Right renal cortex interstitium (tissue), 3 donors: ENCODE measurements around the gene C6orf89. TPM values are rescaled to one million over a fixed set of nuclear protein-coding genes. Genes with fewer than 3 reads are reported as not detected.

ENCODE experiments used
- DNase-seq, 3 donors: peaks; one replicate each; pipeline ENCODE4 v3.0.0-alpha.2; 2013; ENCODE audit warnings: low read depth in 3 of 3, low spot score in 2 of 3
- polyA plus RNA-seq, 3 donors: library from polyadenylated mRNA; unstranded; fragments of 120-200 nt; gene quantifications; one replicate each; pipeline ENCODE4 v1.2.1, GENCODE V29; 2013; ENCODE audit not compliant: insufficient read length in 3 of 3

Gene C6orf89
- polyA plus RNA-seq, 3 donors = 46.9 to 49.8 (median 48.8) TPM

- DNase-seq = no peak
Measured at GRCh38 chr6:36964349-36964748, 78.6 kb downstream of the C6orf89 start.

- no peak for DNase-seq
Measured at GRCh38 chr6:36964908-36965307, 79.2 kb downstream of the C6orf89 start.

- DNase-seq = no peak
Measured at GRCh38 chr6:36967301-36967700, 81.5 kb downstream of the C6orf89 start.

- DNase-seq = no peak
Measured at GRCh38 chr6:36967757-36968156, 82.0 kb downstream of the C6orf89 start.

GRCh38 chr6:36968266-36968977 lies 82.7 kb downstream of the C6orf89 start:
- DNase-seq = no peak

- DNase-seq = no peak
Measured at GRCh38 chr6:36969240-36969691, 83.5 kb downstream of the C6orf89 start.

- DNase-seq = no peak
Measured at GRCh38 chr6:36969988-36970891, 84.5 kb downstream of the C6orf89 start.

GRCh38 chr6:36970892-36971842 lies 85.4 kb downstream of the C6orf89 start:
- no peak for DNase-seq

- no peak for DNase-seq
Measured at GRCh38 chr6:36971921-36972673, 86.3 kb downstream of the C6orf89 start.

GRCh38 chr6:36973190-36973589 lies 87.4 kb downstream of the C6orf89 start:
- DNase-seq = no peak

- DNase-seq = no peak
Measured at GRCh38 chr6:36973647-36974046, 87.9 kb downstream of the C6orf89 start.

- DNase-seq = no peak
Measured at GRCh38 chr6:36975231-36976006, 89.7 kb downstream of the C6orf89 start.

- DNase-seq = no peak
Measured at GRCh38 chr6:36976007-36976264, 90.2 kb downstream of the C6orf89 start.

- DNase-seq = no peak
Measured at GRCh38 chr6:36976509-36976908, 90.8 kb downstream of the C6orf89 start.

- no peak for DNase-seq
Measured at GRCh38 chr6:36976931-36977330, 91.2 kb downstream of the C6orf89 start.

GRCh38 chr6:36977470-36977941 lies 91.8 kb downstream of the C6orf89 start:
- DNase-seq = no peak
